ENCODE results near the gene TULP4.
"Not testable (repeated sequence)": the region's sequence is repeated elsewhere in the genome, so short reads cannot be mapped to it uniquely, and the experiment has no call there.

The TULP4 gene

GRCh38 chr6:158329531-158329930 is 17.3 kb downstream of the TULP4 start:
- no peak for DNase-seq

DNA sequence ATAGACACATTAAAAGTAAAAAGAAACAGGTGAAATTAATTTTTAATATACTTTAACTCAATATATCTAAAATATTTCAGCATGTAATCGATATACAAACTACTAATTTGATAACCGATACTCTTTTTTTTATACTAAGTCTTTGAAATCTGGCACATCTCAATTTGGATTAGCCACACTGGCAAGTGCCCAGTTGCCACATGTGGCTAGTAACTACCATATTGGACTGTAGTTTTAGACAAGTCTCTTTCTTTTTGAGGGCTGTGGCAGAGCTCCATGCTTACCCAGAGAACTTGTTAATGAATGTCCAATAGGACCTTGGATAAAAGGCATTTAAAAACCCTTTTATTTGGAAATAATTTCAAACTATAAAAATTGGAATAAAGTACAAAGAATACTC is 17.8 kb downstream of the TULP4 start:
- DNase-seq: no peak

DNA sequence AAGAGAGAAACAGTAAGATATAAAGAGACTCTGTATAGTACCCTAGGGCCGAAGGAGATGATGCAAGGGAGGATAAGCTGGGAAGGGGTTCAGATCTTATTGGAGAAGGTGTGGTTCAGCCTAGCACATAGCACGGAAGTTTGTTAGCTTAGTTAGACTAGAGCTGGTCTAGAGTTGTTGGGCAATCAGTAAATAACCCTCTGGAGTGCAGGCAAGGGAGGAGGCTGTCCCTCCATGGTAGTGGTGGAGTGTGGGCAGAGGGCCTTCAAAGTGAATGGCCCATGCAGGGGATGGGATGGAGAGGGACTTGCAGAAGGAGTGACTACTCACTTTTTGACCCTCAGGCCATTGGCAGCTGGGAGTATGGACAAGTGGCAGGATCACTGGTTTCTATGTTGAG is 20.0 kb downstream of the TULP4 start:
- DNase-seq: no peak

- DNase-seq: no peak
These were observed 20.8 kb downstream of the TULP4 start for GRCh38 chr6:158333094-158333493.

GRCh38 chr6:158334534-158334933 is 22.3 kb downstream of the TULP4 start:
- DNase-seq: no peak

DNA sequence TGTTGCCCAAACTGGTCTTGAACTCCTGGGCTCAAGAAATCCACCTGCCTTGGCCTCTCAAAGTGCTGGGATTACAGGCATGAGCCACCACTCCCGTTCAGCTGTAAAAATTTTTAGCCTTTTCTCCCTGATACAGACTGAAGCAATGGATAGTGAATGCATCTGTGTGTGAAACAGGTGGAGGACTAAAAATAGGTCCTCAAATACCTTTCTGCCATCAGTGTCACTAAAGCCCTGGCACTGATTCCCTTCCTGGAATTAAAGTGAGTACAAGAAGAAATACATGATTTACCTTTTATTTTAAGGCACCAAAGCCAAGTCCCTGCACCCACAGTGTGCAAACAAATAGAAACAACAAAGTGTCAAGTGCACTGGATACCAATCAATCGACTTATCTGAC is 25.1 kb downstream of the TULP4 start:
- no peak for DNase-seq

GRCh38 chr6:158338311-158339112 is 26.2 kb downstream of the TULP4 start:
- no peak for DNase-seq

GRCh38 chr6:158339197-158339596 is 26.9 kb downstream of the TULP4 start:
- not testable (repeated sequence) for DNase-seq

- no peak for DNase-seq
These were observed 28.0 kb downstream of the TULP4 start for GRCh38 chr6:158340252-158340651.

DNA sequence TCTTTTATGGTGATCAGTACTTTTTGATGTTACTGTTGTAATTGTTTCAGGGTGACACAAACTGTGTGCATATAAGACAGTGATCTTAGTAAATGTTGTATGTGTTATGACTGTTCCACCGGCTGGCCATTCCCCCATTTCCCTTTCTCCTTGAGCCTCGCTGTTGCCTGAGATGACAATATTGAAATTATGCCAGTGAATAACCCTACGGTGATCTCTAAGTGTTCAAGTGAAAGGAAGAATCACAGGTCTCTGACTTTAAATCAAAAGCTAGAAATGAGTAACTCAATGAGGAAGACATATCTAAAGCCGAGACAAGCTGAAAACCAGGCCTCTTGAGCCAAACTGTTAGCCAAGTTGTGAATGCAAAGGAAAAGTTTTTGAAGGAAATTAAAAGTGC is 32.3 kb downstream of the TULP4 start:
- DNase-seq: no peak

GRCh38 chr6:158345444-158345843 is 33.2 kb downstream of the TULP4 start:
- DNase-seq: not testable (repeated sequence)

DNA sequence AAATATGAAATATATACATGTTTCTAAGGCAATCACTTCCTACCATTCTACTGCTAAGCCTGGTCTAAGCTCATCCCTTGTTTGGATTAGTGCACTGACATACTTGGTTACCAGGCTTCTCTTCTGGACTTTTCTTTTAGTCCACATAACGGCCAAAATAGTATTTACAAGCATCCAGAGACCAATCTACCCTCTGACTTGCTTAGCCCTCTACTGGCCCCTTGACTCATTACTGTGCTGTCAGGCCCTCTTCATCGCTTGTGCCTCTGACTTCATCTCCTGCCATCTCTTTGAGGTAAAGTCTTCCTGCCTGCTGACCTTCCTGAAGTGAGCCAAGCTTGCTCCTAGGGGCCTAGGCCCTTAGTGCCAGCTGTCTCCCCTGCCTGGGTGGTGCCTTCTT is 35.1 kb downstream of the TULP4 start:
- DNase-seq: no peak

DNA sequence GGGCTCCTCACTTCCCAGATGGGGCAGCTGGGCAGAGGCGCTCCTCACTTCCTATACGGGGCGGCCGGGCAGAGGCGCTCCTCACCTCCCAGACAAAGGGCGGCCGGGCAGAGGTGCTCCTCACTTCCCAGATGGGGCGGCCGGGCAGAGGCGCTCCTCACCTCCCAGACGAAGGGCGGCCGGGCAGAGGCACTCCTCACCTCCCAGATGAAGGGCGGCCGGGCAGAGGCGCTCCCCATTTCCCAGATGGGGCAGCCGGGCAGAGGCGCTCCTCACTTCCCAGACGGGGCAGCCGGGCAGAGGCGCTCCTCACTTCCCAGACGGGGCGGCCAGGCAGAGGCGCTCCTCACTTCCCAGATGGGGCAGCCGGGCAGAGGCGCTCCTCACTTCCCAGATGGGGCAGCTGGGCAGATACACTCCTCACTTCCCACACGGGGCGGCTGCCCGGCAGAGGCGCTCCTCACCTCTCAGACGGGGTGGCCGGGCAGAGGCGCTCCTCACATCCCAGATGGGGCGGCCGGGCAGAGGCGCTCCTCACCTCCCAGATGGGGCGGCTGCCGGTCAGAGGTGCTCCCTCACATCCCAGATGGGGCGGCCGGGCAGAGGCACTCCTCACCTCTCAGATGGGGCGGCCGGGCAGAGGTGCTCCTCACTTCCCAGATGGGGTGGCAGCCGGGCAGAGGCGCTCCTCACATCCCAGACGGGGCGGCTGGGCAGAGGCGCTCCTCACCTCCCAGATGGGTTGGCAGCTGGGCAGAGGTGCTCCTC is 36.7 kb downstream of the TULP4 start:
- not testable (repeated sequence) for DNase-seq

GRCh38 chr6:158349505-158350275 is 37.4 kb downstream of the TULP4 start:
- not testable (repeated sequence) for DNase-seq

- DNase-seq: not testable (repeated sequence)
These were observed 38.5 kb downstream of the TULP4 start for GRCh38 chr6:158350731-158351130.

- no peak for DNase-seq
These were observed 41.9 kb downstream of the TULP4 start for GRCh38 chr6:158353883-158354877.

DNA sequence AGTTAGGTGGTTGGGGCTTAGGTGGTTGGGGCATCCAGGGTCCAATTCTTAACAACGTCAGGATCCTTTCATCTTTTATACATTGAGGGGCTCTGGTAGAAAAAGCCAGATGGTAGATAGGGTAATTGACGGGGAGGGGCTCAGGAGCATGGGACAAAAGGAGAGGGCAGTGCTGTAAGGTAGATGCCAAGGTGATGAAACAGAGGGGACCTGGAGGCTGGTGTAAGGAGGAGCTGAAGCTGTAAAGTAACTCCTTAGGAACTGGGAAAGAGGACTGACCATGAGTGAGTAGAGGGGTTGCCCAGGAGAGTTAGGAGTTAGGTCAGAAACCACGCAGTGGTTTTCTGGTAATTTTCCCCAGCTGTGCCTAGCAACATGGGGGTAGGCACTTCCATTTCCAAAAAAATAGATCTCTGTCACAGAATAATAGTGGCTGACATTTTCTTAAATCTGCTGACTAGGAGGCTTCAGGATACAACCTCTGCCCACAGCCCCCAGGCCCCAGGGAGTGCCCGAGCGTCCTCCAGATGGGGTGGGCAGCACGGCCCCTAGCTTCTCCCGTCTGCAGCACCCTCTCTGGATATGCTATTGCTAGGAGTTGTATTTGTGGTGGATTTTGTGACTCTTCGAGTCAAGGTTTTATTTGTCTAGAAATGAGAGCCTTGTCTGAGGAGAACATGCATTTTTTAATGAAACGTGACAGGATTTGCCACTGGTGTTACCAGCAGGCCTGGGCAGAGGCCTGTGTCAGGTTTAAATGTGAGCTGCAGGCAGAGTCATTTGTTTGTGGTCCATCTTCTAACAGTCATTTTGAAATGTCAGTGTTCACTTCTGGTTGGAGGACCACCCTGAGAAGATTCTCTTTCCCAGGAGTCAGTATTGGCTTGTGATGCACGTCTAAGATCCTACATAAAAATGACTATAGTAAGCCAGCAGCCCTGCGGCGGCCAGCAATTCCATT is 44.6 kb downstream of the TULP4 start:
- no peak for DNase-seq

DNA sequence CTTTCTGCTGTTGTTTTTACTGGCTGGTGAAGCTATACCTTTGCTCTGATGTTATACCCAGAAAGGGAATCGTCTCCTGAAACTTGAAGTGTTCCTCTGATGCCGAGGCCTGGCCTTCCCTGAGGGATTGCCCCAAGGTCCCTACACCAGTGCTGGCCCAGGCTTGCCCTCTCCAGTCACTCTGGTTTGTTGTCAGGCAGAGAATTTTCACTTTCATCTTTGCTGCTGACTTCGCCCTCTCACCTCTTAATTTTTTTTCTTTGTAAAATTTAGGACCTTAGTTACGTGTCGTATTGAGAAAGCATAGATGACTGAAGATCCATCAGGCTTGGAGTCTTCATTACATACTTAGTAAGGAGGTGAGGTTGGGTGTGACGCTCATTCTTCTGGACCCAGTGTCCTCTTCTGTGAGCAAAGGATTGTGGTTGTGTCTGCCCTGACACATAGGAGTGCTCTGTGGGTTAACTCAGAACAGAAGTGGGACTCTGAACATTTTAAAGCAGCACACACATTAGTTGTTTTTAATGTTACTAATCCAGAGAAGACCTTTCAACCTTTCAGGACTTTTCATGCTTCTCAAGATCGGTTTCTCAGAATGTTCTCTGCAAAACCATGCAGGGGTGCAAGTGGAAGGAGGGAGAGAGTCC is 45.4 kb downstream of the TULP4 start:
- no peak for DNase-seq

DNA sequence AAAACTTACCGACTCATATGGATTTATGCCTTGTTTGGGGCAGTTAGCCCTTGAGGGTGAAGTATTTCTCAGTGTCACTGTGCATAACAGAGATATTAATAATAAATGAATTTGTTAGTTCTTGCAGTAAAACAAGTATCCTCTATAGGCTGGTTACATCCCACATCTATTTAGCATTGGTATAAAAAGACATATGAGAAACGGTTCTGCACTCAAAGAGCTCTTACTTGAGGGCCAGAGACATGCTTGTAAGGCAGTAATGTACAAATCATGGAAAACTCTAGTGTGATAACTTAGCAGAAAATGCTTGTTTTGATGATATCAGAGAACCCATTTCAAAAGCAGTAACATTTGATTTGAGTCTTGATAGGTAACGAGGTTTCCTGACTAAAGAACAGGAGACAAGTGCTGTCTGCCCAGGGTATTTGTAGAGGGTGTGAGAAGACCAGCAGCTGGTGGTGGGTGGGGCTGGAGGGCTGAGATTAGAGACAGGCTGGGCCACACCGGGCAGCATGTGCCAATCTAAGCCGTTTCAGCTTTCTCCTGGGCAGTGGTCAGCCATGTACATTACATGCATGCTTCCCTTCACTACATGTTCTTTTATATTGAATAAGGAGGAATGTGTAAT is 46.3 kb downstream of the TULP4 start:
- DNase-seq: no peak

- DNase-seq: no peak
These were observed 48.8 kb downstream of the TULP4 start for GRCh38 chr6:158361068-158361467.
